Activated CD4-positive, alpha-beta T cell treated with anti-CD3 and anti-CD28 coated beads, Interleukin-2, amount 50 U/mL, for 24 hours (primary cell): ENCODE data around the gene KIAA0586.

Source experiments
- DNase-seq, 2 donors: peaks; one replicate each; pipeline ENCODE4 v3.0.0-alpha.2; 2020; ENCODE audit warnings: low read depth in 1 of 2, low spot score in 1 of 2

The KIAA0586 gene

GRCh38 chr14:58593977-58594376 lies 166.5 kb downstream of the KIAA0586 start:
- no peak for DNase-seq

- DNase-seq, result no peak
Observed at GRCh38 chr14:58597041-58597440, 169.5 kb downstream of the KIAA0586 start.

DNA sequence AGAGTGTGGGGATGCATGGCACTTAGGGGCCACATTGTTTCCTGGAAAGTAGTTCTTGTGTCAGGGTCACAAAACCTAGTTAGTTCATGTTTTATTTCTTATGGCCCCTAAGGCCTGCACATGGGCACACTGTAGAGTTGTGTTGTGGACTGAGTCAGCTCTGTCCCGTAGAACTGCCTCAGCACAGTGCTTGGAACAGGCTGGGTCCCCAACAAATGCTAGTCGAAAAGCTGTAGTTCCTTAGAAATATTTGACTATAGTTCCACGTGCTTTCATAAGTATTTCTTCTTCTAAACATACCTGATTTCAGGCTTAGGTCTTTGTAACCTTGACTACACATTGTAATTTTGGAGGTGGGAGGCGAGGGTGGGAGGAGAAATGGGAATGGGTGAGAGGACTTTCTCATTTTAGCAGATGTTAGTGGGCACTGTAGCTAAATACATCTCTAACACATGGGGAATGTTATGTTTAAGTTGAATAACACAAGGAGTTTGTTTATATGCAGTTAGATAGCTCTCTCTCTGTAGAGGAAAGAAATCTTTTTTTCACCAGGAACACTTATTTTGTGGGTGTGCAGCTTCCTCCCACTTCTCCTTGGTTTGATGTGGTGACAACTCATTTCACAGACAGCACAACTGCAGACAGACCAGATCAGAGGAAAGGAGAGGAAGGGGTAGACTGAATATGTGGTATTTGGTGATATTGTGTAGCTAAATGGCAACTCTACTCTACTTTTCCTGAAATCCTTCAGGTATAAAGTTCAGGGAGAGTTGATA lies 170.7 kb downstream of the KIAA0586 start:
- no peak for DNase-seq

GRCh38 chr14:58598804-58599525 lies 171.4 kb downstream of the KIAA0586 start:
- DNase-seq, result no peak

GRCh38 chr14:58599707-58600106 lies 172.2 kb downstream of the KIAA0586 start:
- DNase-seq, result no peak
